Activated effector memory CD4-positive, alpha-beta T cell treated with anti-CD3 and anti-CD28 coated beads, Interleukin-2, amount 50 U/mL, for 16 hours (primary cell): ENCODE results near the gene POLR1G.

Experiments used
- DNase-seq: peaks from one replicate; pipeline ENCODE4 v3.0.0-alpha.2; 2020

POLR1G gene

GRCh38 chr19:45448887-45449299 lies 42.4 kb downstream of the POLR1G start:
- no peak for DNase-seq

- DNase-seq, result no peak
Measured at GRCh38 chr19:45450012-45450333, 43.5 kb downstream of the POLR1G start.

- DNase-seq, result peak; percentile 84
Measured at GRCh38 chr19:45451131-45451849, 44.8 kb downstream of the POLR1G start.

GRCh38 chr19:45451850-45452387 lies 45.5 kb downstream of the POLR1G start:
- DNase-seq, result no peak

GRCh38 chr19:45455707-45456499 lies 49.5 kb downstream of the POLR1G start:
- DNase-seq, result peak; percentile 87

- DNase-seq, result no peak
Measured at GRCh38 chr19:45456500-45456815, 50.0 kb downstream of the POLR1G start.

- no peak for DNase-seq
Measured at GRCh38 chr19:45457776-45458175, 51.3 kb downstream of the POLR1G start.
